NCI-H1436 (cell line): ENCODE measurements around the gene ARL10.
A peak's percentile ranks its signal among the peaks of the same experiment; 100 is the strongest.

Source experiments
- DNase-seq: peaks from one replicate; lab custom pipeline; 2025; lab: John Stamatoyannopoulos, UW

The ARL10 gene

GRCh38 chr5:176361437-176362232 lies 3.7 kb upstream of the ARL10 start, which contains the start of gene KIAA1191:
Gene KIAA1191, minus strand, starts transcription at chr5:176361764. Its CDS starts 2,256 bp downstream, at chr5:176359508.
- DNase-seq = peak; percentile 56

GRCh38 chr5:176362233-176362490 lies 3.1 kb upstream of the ARL10 start:
- no peak for DNase-seq

DNA sequence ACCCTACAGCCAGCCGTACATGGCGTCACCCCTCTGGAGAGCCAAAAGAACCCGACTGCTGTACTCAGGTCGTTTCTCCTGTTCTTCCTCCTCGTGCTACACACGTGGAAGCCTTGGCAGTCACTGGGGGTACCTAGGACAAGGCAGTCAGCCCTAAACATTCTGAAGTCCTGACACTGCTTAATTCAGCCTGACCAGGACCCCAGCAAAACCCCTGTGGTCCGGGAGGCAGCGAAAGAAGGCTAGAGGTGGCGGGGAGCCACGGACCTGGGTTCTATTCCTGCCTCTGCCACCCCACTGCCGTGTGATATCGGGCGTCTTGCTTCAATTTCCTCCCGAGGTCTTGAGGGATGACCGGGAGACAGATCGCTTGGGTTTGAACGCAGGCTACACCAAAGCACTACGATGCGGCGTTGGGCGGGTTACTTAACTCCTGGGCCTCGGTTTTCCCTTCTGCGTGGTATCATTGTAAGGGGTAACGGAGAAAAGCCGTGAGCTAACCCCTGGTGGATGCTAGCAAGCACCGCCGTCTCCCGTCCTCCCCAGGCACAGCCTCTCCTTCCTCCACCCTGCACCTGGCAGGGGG lies 429 bp upstream of the ARL10 start:
- DNase-seq = no peak

DNA sequence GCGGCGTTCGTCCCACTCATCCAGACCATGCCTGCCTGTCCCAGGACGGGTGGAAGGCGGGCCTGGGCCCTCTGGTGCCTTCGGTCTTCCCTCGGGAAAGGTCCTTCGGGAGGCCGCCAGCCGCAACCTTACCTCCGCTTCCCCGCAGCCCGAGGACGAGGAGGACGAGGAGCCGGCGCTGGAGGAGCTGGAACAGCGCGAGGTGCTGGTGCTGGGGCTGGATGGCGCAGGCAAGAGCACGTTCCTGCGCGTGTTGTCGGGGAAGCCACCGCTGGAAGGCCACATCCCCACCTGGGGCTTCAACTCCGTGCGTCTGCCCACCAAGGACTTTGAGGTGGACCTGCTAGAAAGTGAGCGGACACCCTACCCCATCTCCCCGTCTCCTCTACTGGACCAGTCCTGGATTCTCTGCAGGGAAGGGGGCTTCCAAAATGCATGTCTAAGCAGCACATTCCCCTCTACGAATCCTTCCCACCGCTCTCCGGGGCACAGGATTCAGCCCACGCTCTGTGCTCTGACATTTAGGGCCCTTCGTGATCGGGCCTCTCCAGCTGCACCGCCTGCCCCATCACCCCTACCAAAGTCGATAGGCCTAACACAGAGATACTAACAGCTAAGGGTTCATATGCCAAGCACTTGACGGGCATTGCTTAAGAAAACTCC lies 1.1 kb downstream of the ARL10 start:
- DNase-seq = no peak

- DNase-seq = no peak
Observed at GRCh38 chr5:176368726-176369125, 3.4 kb downstream of the ARL10 start.

GRCh38 chr5:176369934-176370711 lies 4.8 kb downstream of the ARL10 start:
- no peak for DNase-seq

DNA sequence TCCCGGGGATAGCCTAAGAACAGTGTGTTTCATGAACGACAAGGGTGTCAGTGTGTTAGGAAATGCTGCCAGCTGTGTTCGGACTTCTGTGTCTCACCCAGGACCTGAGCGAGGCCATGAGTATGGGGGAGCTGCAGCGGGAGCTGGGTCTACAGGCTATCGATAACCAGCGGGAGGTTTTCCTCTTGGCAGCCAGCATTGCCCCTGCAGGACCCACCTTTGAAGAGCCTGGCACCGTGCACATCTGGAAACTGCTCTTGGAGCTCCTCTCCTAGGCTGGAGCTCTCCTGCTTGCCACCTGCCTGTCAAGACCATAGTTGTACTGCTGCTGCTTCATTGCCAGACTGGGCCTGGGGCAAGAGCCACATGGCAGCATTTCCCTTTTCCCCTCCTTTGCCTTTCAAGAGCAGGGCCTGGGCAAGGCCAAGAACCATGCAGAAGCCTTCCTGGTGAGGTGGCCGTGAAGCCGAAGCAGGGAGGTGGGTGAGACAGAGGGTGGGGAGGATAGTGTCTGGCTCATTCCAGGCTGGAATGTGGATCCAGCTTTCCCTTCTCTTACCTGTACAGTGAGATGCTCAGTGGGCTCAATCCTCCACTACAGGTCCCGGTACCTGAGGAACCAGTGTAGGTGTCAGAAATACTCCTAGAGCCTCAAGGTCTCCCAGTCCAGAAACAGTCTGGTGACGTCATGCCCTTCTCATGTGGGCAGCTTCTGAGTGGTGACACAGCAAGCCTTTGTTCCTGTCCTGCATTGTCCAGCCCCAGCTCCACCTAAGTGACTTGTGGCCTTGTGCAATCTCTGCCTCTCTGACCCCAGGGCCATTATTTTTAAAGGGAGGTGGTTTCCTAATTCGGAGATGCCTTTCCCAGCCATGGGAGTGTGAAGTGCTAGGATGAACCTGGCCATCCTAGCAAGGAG lies 6.6 kb downstream of the ARL10 start:
- DNase-seq = no peak

- no peak for DNase-seq
Observed at GRCh38 chr5:176373100-176373818, 8.0 kb downstream of the ARL10 start.

GRCh38 chr5:176379881-176380280 lies 14.6 kb downstream of the ARL10 start:
- no peak for DNase-seq

GRCh38 chr5:176381423-176381822 lies 16.1 kb downstream of the ARL10 start:
- DNase-seq = no peak

GRCh38 chr5:176381979-176382378 lies 16.7 kb downstream of the ARL10 start:
- DNase-seq = no peak

GRCh38 chr5:176382721-176383120 lies 17.4 kb downstream of the ARL10 start:
- no peak for DNase-seq

GRCh38 chr5:176383248-176383905 lies 18.1 kb downstream of the ARL10 start:
- DNase-seq = no peak

- no peak for DNase-seq
Observed at GRCh38 chr5:176383961-176384360, 18.7 kb downstream of the ARL10 start.

- no peak for DNase-seq
Observed at GRCh38 chr5:176384366-176384930, 19.2 kb downstream of the ARL10 start.

- no peak for DNase-seq
Observed at GRCh38 chr5:176384991-176385390, 19.7 kb downstream of the ARL10 start.

GRCh38 chr5:176386491-176386890 lies 21.2 kb downstream of the ARL10 start:
- no peak for DNase-seq

DNA sequence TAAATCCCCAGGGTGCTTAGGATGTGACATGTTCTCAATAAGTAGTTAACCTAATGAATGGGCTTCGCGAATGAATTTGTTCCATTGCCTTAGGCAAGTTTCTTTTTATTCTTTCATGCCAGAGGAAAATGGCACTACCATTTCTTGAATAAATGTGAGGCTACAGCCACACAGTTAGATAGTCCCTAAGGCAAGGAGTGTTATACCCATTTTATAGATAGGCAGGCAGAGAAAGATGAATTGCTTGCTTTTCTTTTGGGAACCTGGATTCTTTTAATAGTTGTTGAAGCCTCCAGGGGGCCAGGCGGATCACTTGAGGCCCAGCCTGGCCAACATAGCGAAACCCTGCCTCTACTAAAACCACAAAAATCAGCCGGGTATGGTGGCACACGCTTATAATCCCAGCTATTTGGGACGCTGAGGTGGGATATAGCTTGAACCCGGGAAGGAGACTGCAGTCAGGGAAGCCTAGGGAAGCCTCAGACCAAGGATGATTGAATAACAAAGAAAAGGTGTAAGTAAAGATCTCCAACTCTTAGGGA lies 22.2 kb downstream of the ARL10 start:
- no peak for DNase-seq

GRCh38 chr5:176388003-176388443 lies 22.7 kb downstream of the ARL10 start:
- DNase-seq = no peak
